Measurements from ENCODE around the gene GPSM3. TPM values are rescaled to one million over a fixed set of nuclear protein-coding genes. Genes with fewer than 3 reads are reported as not detected.
A peak's percentile ranks its signal among the peaks of the same experiment; 100 is the strongest.

The GPSM3 gene
- total RNA-seq, 1 donor from 2014 or later: 199 TPM

DNA sequence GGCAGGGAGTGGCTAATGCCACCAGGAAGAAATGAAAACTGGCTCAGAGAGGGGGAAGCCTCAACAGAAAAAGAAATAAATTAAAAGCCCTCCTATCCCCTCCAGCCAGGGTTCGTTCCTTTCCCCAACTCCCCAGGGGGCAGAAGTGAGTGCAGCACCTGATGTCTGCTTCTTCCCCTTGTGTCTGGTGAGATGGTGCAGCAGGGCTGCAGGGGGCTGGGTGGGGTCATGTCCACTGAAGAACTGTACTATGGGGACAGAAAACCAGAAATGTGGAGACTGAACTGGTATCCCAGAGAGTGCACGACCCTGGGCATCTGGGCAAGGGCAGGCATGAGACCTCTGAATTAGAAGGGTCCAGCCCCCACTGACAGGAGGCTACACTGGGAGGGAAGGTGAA is 24.1 kb downstream of the GPSM3 start:
- no peak for DNase-seq
- peak; percentile 40 for ATAC-seq (ENCODE audit: low read depth)
- intact Hi-C loops (cut with micrococcal nuclease): no loop called here
- Mint-ChIP-seq H3K4me1 (peaks cover 4% of the 10 kb centered on the region), H3K27me3 (no peaks in the 10 kb centered on the region), H3K27ac (no peak overlapping the region), H3K36me3 (ENCODE audit: low read depth) (peaks cover 33% of the 10 kb centered on the region), H3K4me3 (no peak overlapping the region), H3K9me3 (no peaks in the 10 kb centered on the region)
- ChIA-PET CTCF (no interaction called here), POLR2A (no interaction called here)
- TF ChIP-seq, protein P1, sequence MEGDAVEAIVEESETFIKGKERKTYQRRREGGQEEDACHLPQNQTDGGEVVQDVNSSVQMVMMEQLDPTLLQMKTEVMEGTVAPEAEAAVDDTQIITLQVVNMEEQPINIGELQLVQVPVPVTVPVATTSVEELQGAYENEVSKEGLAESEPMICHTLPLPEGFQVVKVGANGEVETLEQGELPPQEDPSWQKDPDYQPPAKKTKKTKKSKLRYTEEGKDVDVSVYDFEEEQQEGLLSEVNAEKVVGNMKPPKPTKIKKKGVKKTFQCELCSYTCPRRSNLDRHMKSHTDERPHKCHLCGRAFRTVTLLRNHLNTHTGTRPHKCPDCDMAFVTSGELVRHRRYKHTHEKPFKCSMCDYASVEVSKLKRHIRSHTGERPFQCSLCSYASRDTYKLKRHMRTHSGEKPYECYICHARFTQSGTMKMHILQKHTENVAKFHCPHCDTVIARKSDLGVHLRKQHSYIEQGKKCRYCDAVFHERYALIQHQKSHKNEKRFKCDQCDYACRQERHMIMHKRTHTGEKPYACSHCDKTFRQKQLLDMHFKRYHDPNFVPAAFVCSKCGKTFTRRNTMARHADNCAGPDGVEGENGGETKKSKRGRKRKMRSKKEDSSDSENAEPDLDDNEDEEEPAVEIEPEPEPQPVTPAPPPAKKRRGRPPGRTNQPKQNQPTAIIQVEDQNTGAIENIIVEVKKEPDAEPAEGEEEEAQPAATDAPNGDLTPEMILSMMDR (IDR thresholded peaks at IDR 0.05): no peak

DNA sequence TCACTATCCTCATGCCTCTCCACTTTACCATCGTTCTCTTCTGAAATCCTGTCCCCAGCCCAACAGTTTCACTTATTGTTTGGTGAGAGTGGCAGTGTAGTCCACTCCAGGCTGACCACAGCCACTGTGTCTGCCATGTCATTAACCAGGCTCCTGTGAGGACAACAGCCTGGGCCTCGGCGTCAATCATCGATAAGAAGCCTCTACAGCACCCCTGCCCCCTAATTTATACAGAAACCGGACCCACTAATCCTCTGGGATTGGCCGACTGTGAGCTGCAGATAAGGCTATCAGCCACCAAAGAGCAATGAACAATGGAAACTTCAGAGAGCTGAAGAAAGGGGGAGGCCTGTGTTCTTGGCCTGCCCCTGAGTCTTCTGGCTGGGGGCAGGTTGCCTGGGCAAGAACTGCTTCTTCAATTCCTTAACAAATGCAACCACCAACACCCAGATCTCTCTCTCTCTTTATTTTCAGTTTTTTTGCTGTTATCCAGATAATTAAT is 24.6 kb downstream of the GPSM3 start:
- CTCF ChIA-PET: no interaction called here
- H3K36me3 Mint-ChIP-seq (ENCODE audit: low read depth): peaks cover 33% of the 10 kb centered on the region
- TF ChIP-seq, protein P1 (IDR thresholded peaks at IDR 0.05): no peak
- H3K9me3 Mint-ChIP-seq: no peaks in the 10 kb centered on the region
- H3K4me1 Mint-ChIP-seq: peaks cover 4% of the 10 kb centered on the region
- no peak for ATAC-seq (ENCODE audit: low read depth)
- no peak overlapping the region for H3K27ac Mint-ChIP-seq
- POLR2A ChIA-PET: no interaction called here
- no peak for DNase-seq
- intact Hi-C loops (cut with micrococcal nuclease): no loop called here
- H3K4me3 Mint-ChIP-seq: no peak overlapping the region
- no peaks in the 10 kb centered on the region for H3K27me3 Mint-ChIP-seq

DNA sequence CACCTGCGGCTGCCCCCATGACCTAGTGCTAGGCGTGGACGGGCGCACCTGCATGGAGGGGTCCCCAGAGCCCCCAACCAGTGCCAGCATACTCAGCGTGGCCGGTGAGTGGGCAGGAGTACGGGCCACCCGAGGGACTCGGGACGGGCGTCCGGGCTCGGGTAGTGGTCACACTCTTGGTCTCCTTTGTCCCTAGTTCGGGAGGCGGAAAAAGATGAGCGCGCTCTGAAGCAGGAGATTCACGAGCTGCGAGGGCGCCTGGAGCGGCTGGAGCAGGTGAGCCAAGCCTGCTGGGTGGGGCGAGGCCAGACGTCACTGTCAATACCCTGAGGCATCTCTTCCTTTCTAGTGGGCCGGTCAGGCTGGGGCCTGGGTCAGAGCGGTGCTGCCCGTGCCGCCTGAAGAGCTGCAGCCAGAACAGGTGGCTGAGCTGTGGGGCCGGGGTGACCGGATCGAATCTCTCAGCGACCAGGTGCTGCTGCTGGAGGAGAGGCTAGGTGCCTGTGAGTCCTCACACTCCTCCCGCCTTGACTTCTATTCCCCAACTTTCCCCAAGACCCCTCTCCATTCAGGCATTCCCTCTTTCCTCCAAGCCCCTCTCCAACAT is 25.2 kb downstream of the GPSM3 start:
- Mint-ChIP-seq H3K36me3 (ENCODE audit: low read depth) (peaks cover 33% of the 10 kb centered on the region), H3K27me3 (no peaks in the 10 kb centered on the region), H3K27ac (no peak overlapping the region), H3K4me3 (no peak overlapping the region), H3K9me3 (no peaks in the 10 kb centered on the region), H3K4me1 (peaks cover 4% of the 10 kb centered on the region)
- ChIA-PET POLR2A (no interaction called here), CTCF (no interaction called here)
- no peak for ATAC-seq (ENCODE audit: low read depth)
- intact Hi-C loops (cut with micrococcal nuclease): no loop called here
- TF ChIP-seq, protein P1 (IDR thresholded peaks at IDR 0.05): no peak
- DNase-seq: no peak

DNA sequence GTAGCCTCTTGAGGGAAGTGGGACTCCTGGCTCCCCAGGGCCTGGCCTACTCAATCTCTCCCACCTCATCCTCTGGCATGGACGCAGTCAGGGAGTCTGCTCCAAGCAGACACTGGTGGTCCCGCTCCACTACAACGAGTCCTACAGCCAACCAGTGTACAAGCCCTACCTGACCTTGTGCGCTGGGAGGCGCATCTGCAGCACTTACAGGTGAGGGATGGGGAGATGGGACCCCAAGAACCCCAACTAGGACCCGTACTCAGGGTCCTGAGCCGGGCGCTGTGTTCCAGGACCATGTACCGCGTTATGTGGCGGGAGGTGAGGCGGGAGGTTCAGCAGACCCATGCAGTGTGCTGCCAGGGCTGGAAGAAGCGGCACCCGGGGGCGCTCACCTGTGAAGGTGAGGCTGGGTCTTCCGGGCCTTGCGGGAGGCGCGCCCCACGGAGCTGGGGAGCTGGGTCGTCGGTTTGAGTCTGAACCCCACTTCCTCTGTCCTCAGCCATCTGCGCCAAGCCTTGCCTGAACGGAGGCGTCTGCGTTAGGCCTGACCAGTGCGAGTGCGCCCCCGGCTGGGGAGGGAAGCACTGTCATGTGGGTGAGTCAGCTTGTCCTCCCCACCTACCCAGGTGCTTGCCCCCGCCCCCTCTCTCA is 25.9 kb downstream of the GPSM3 start:
- intact Hi-C loops (cut with micrococcal nuclease): no loop called here
- TF ChIP-seq, protein P1 (IDR thresholded peaks at IDR 0.05): no peak
- H3K36me3 Mint-ChIP-seq (ENCODE audit: low read depth): peaks cover 33% of the 10 kb centered on the region
- peaks cover 4% of the 10 kb centered on the region for H3K4me1 Mint-ChIP-seq
- ChIA-PET POLR2A (no interaction called here), CTCF (no interaction called here)
- H3K27me3 Mint-ChIP-seq: no peaks in the 10 kb centered on the region
- DNase-seq (no peak), ATAC-seq (ENCODE audit: low read depth) (no peak)
- no peaks in the 10 kb centered on the region for H3K9me3 Mint-ChIP-seq
- H3K4me3 Mint-ChIP-seq: no peak overlapping the region
- H3K27ac Mint-ChIP-seq: no peak overlapping the region

DNA sequence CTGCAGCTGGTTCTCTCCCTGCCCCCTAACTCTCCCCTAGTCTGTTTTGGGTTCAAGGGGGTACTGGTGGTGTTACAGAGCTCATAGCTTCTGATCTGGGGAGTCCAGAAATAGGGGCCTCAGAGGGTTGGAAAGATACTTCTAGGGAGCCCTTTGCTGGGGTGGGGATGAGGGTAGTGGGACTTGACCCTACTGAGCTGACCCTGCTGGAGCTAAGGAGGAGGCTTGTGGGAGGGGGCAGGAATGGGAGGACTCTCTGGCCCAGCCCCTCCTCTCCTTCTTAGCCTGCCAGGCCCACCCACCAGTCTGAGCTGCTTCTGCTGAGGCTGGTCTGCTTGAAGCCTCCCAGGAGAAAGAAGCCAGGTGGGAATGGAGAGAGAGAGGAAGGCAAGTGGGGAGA is 28.1 kb downstream of the GPSM3 start, which contains the start of gene EGFL8:
TSS of gene EGFL8 (plus strand) at position 301 of the 400 bp plus-strand sequence. CDS start 1,571 bp downstream, outside the sequence.
- intact Hi-C loops (cut with micrococcal nuclease): no loop called here
- H3K36me3 Mint-ChIP-seq (ENCODE audit: low read depth): peaks cover 14% of the 10 kb centered on the region
- H3K27me3 Mint-ChIP-seq: no peaks in the 10 kb centered on the region
- TF ChIP-seq, protein P1 (IDR thresholded peaks at IDR 0.05): no peak
- CTCF ChIA-PET: interaction anchor here (1.6 kb wide), 1 partner anchor 10 kb away, joined by 4 read pairs; no protein-coding TSS in a partner anchor
- no peak for ATAC-seq (ENCODE audit: low read depth)
- DNase-seq: no peak
- no peaks in the 10 kb centered on the region for H3K9me3 Mint-ChIP-seq
- POLR2A ChIA-PET: interaction anchor here (0.5 to 1.1 kb wide), 2 partner anchors 43 to 618 kb away, joined by 6 to 9 read pairs; partner anchors contain the start of gene ATP6V1G2
- H3K4me3 Mint-ChIP-seq: no peak within 1 kb of the TSS
- H3K27ac Mint-ChIP-seq: no peak within 1 kb of the TSS
- peaks cover 4% of the 10 kb centered on the region for H3K4me1 Mint-ChIP-seq

Measured in activated B cell treated with CpG ODN at 0.5 μM for 24 hours (primary cell).